ENCODE data around the gene NDUFS8.
A peak's percentile ranks its signal among the peaks of the same experiment; 100 is the strongest.

NDUFS8 gene

GRCh38 chr11:68016161-68016903, 14.1 kb upstream of the NDUFS8 start:
- DNase-seq (ENCODE audit: low read depth), result no peak
- H3K4me3 ChIP-seq (ENCODE audit: control insufficient read depth, low read depth, low read length), result no peak overlapping the region
- no peak for TF ChIP-seq CTCF (IDR thresholded peaks at IDR 0.05; ENCODE audit: control insufficient read depth, insufficient read depth, low read depth, low read length, missing control alignments)

- no peak overlapping the region for H3K4me3 ChIP-seq (ENCODE audit: control insufficient read depth, low read depth, low read length)
- DNase-seq (ENCODE audit: low read depth), result no peak
- no peak for TF ChIP-seq CTCF (IDR thresholded peaks at IDR 0.05; ENCODE audit: control insufficient read depth, insufficient read depth, low read depth, low read length, missing control alignments)
Observed at GRCh38 chr11:68016904-68017817, 13.3 kb upstream of the NDUFS8 start.

GRCh38 chr11:68017980-68018729, 12.3 kb upstream of the NDUFS8 start:
- no peak for TF ChIP-seq CTCF (IDR thresholded peaks at IDR 0.05; ENCODE audit: control insufficient read depth, insufficient read depth, low read depth, low read length, missing control alignments)
- DNase-seq (ENCODE audit: low read depth), result no peak
- no peak overlapping the region for H3K4me3 ChIP-seq (ENCODE audit: control insufficient read depth, low read depth, low read length)

GRCh38 chr11:68018730-68019190, 11.7 kb upstream of the NDUFS8 start:
- H3K4me3 ChIP-seq (ENCODE audit: control insufficient read depth, low read depth, low read length), result no peak overlapping the region
- no peak for DNase-seq (ENCODE audit: low read depth)
- no peak for TF ChIP-seq CTCF (IDR thresholded peaks at IDR 0.05; ENCODE audit: control insufficient read depth, insufficient read depth, low read depth, low read length, missing control alignments)

- TF ChIP-seq CTCF (IDR thresholded peaks at IDR 0.05; ENCODE audit: control insufficient read depth, insufficient read depth, low read depth, low read length, missing control alignments), result no peak
- no peak for DNase-seq (ENCODE audit: low read depth)
- H3K4me3 ChIP-seq (ENCODE audit: control insufficient read depth, low read depth, low read length), result no peak overlapping the region
Observed at GRCh38 chr11:68019486-68019885, 11.0 kb upstream of the NDUFS8 start.

- no peak overlapping the region for H3K4me3 ChIP-seq (ENCODE audit: control insufficient read depth, low read depth, low read length)
- peak; percentile 53 for TF ChIP-seq CTCF (IDR thresholded peaks at IDR 0.05; ENCODE audit: control insufficient read depth, insufficient read depth, low read depth, low read length, missing control alignments)
- DNase-seq (ENCODE audit: low read depth), result no peak
Observed at GRCh38 chr11:68020575-68020974, 9.9 kb upstream of the NDUFS8 start.

All from AG09309 (cell line).